Adipocyte (in vitro differentiated cells): ENCODE results near the gene SPRN.
A peak's percentile ranks its signal among the peaks of the same experiment; 100 is the strongest.
"Not testable (repeated sequence)": the region's sequence is repeated elsewhere in the genome, so short reads cannot be mapped to it uniquely, and the experiment has no call there.

Experiments
- DNase-seq: peaks from one replicate; pipeline ENCODE4 v3.0.0-alpha.2; 2015; ENCODE audit warnings: low read depth
- H3K27me3 ChIP-seq: replicated peaks from 2 replicates; pipeline ENCODE4 v1.7.0; 2013; ENCODE audit warnings: mild to moderate bottlenecking, low read length, moderate library complexity; ENCODE audit not compliant: control insufficient read depth, insufficient read depth
- H3K36me3 ChIP-seq: 2 replicates; pipeline ENCODE4 v1.7.0; 2013; ENCODE audit warnings: low read length, mild to moderate bottlenecking, moderate library complexity; ENCODE audit not compliant: control insufficient read depth, insufficient read depth, severe bottlenecking
- H3K4me1 ChIP-seq: 2 replicates; pipeline ENCODE4 v1.7.0; 2013; ENCODE audit warnings: mild to moderate bottlenecking, low read length, moderate library complexity; ENCODE audit not compliant: control insufficient read depth, insufficient read depth
- H3K4me3 ChIP-seq: 2 replicates; pipeline ENCODE4 v1.7.0; 2013; ENCODE audit warnings: mild to moderate bottlenecking, low read length, moderate library complexity
- H3K9ac ChIP-seq: 2 replicates; pipeline ENCODE4 v1.7.0; 2013; ENCODE audit warnings: mild to moderate bottlenecking, low read length, moderate library complexity
- H3K9me3 ChIP-seq: 2 replicates; pipeline ENCODE4 v1.7.0; 2013; ENCODE audit warnings: mild to moderate bottlenecking, low read length, moderate library complexity; ENCODE audit not compliant: control insufficient read depth

The SPRN gene

DNA sequence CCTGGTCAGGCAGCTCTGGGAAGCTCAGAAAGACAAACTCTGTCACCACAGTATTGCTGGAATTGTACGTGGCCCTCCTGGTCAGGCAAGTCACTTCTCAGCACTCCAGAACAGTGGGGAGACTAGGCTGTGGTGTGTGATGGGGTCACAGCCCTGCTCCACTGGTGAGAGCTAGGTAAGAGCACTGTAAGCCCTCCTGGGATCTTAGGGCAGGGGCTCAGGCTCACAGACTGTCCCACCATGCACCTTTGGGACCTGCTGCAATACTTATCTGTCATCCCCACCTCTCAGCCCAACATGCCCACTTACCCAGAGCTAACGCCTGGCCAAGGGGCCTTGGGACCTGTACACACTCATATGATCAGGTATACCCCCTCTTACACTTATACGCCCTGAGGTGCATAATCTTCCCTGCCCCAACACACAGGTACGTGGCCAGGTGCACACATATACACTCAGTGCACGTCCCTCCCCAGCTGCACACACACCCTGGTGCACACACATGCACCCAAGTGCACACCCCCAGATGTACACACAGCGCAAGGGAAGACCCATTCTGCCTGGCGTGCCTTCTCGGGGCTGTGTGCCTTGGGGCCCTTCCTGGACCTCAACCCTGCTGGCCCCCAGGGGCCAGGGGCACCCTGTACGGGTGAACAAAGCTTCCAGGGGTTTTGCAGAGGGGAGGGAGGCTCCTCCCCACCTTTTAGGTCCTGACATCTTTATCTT is 7.6 kb upstream of the SPRN start:
- H3K4me3 ChIP-seq, H3K4me1 ChIP-seq, H3K27me3 ChIP-seq, H3K9me3 ChIP-seq, DNase-seq, H3K9ac ChIP-seq, H3K36me3 ChIP-seq: not testable (repeated sequence)

DNA sequence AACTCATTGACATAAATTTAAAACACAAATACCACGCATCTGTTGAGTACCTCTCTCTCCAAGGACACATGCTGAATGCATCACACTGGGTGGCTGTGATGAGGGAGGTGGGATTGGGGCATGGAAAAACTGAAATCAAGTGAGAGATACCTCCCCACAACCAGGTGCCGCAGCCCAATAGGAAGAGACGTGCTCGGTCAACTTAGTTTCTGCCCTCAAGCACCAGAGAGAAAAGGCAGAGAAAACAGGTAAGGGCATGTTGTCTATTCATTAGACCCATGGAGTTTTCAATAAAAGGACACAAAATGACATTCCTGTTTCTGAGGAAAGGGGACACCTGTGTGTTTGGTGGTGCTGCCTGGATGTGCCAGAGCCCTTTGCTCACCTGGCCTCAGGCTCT is 5.1 kb upstream of the SPRN start:
- not testable (repeated sequence) for H3K4me1 ChIP-seq, H3K9ac ChIP-seq, H3K4me3 ChIP-seq, DNase-seq, H3K9me3 ChIP-seq, H3K27me3 ChIP-seq, H3K36me3 ChIP-seq

- H3K4me3 ChIP-seq, DNase-seq: not testable (repeated sequence)
Measured at GRCh38 chr10:133424102-133424501, 323 bp downstream of the SPRN start.

GRCh38 chr10:133422807-133423771 is 1.3 kb downstream of the SPRN start:
- Histone ChIP-seq H3K4me3 (no peak overlapping the region), H3K36me3 (peaks cover 20% of the 10 kb centered on the region), H3K9me3 (no peaks in the 10 kb centered on the region), H3K9ac (no peak overlapping the region), H3K4me1 (no peaks in the 10 kb centered on the region), H3K27me3 (no peaks in the 10 kb centered on the region)
- peak; percentile 27 for DNase-seq

More at GRCh38 chr10:133424102-133424501, 323 bp downstream of the SPRN start:
- not testable (repeated sequence) for H3K27me3 ChIP-seq, H3K9me3 ChIP-seq, H3K4me1 ChIP-seq, H3K9ac ChIP-seq
- H3K36me3 ChIP-seq: peaks cover 18% of the 10 kb centered on the region

- DNase-seq: no peak
- no peaks in the 10 kb centered on the region for H3K9me3 ChIP-seq
Measured at GRCh38 chr10:133422223-133422806, 2.1 kb downstream of the SPRN start.

DNA sequence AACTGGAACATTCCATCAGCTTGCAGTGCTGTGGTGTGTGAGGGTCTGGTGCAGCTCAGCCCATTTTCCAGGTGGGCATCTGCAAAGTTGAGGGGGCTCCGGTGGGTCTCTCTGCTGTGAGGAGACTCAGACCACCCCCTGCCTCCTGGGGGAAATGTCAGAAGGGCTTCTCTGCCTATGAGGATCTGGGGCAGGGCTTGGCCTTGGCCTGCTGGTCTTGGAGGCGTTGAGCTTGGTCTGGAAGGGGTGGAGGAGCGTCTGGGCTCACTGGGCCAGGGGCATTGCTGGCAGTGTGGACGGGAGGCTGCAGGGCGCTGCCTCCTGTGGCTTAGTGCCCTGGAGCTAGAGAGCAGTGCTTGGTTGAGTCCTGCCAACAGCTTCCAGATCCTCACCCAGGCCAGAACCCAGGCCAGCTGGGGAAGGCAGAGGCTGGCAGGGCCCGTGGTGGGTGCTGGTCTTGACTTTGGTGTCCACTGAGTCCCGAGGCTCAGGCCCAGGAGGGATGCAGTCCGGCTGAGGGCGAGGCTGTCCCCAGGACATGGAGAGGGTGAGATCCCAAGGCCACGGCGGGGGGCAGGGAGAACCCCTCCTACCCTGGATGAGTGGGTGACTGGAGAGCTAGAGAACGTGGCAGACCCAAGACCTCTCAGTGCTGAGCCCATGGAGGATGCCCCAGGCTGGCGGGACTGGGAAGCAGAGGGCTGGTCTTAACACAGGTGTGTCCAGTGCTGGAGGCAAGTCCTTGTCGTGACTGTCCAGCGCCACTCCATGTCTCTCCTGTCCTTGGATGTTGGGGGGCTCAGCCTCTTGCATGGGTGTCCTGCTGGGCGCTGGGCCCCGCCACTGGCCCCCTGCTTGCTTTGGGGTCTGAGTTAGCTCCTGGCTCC is 2.8 kb downstream of the SPRN start:
- no peaks in the 10 kb centered on the region for H3K9me3 ChIP-seq
- peaks cover 20% of the 10 kb centered on the region for H3K36me3 ChIP-seq
- DNase-seq: no peak
- no peaks in the 10 kb centered on the region for H3K4me1 ChIP-seq
- H3K9ac ChIP-seq: no peak overlapping the region
- no peaks in the 10 kb centered on the region for H3K27me3 ChIP-seq
- H3K4me3 ChIP-seq: no peak overlapping the region

More at GRCh38 chr10:133422223-133422806, 2.1 kb downstream of the SPRN start:
- Histone ChIP-seq H3K9ac (no peak overlapping the region), H3K27me3 (no peaks in the 10 kb centered on the region), H3K4me3 (no peak overlapping the region), H3K4me1 (no peaks in the 10 kb centered on the region), H3K36me3 (peaks cover 20% of the 10 kb centered on the region)

DNA sequence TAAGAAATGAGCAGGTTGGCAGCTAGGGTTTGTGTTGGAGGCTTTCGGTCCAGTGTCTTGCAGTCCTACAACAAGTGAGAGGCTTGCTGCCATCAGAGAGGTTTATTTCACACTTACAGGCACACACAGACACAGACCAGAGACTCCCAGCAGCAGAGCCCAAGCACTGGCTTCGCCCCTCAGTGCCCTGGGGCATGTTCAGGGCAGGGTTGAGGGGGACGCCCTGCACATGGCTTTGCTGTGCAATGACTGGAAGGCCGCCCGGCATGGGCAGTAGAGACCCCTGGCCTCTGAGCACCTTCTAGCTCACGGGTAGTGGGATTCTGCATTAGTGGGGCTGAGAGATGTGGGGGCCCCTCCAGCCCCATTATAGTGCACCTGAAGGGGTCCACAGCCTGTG is 3.8 kb downstream of the SPRN start:
- Histone ChIP-seq H3K36me3 (peaks cover 24% of the 10 kb centered on the region), H3K9me3 (no peaks in the 10 kb centered on the region), H3K4me1 (no peaks in the 10 kb centered on the region), H3K4me3 (no peak overlapping the region), H3K9ac (no peak overlapping the region), H3K27me3 (no peaks in the 10 kb centered on the region)
- no peak for DNase-seq

- Histone ChIP-seq H3K27me3 (no peaks in the 10 kb centered on the region), H3K4me1 (no peaks in the 10 kb centered on the region), H3K36me3 (peaks cover 30% of the 10 kb centered on the region), H3K9me3 (no peaks in the 10 kb centered on the region), H3K4me3 (no peak overlapping the region), H3K9ac (no peak overlapping the region)
- no peak for DNase-seq
Measured at GRCh38 chr10:133420028-133420427, 4.4 kb downstream of the SPRN start.

- no peaks in the 10 kb centered on the region for H3K4me1 ChIP-seq
- H3K4me3 ChIP-seq: no peak overlapping the region
- peaks cover 30% of the 10 kb centered on the region for H3K36me3 ChIP-seq
- no peaks in the 10 kb centered on the region for H3K9me3 ChIP-seq
- no peak for DNase-seq
- no peak overlapping the region for H3K9ac ChIP-seq
- no peaks in the 10 kb centered on the region for H3K27me3 ChIP-seq
Measured at GRCh38 chr10:133419211-133419950, 5.0 kb downstream of the SPRN start.

DNA sequence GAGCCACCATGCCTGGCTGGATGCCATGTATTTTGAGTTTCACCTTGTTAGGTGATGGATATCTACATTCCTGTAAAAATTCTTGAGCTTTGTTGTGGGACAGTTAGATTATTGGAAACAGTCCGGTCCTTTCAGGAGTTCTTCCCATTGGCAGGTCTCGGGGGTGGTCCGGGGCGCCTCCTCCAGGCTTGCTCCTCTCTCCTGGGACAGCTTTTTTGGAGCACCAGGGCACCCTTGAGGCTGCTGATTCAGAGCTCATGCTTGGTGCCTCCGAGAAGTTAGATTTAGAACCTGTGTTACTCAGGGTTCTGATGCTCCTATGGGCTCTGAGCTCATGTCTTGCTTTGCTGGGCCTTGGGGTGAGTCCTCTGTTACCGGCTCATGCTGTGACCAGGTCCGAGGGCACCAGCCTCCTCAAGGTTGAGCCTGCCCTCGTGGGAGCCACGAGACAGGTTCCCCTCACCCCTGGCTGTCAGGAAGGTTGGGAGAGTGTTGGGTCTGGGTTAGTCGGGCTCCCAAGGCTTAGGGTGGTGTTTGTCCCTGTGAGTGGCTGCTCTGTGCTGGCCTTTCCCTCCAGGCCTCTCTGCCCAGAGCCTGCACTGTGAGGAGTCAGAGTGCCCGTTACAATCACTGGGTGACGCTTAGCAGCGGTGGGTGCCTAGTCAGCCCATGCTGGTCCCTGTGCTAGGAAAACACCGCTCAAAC is 6.0 kb downstream of the SPRN start:
- Histone ChIP-seq H3K9ac (no peak overlapping the region), H3K9me3 (no peaks in the 10 kb centered on the region), H3K27me3 (no peaks in the 10 kb centered on the region), H3K4me1 (no peaks in the 10 kb centered on the region), H3K4me3 (no peak overlapping the region), H3K36me3 (peaks cover 34% of the 10 kb centered on the region)
- DNase-seq: no peak
